ENCODE measurements around the gene PSMC3.

PSMC3 gene

DNA sequence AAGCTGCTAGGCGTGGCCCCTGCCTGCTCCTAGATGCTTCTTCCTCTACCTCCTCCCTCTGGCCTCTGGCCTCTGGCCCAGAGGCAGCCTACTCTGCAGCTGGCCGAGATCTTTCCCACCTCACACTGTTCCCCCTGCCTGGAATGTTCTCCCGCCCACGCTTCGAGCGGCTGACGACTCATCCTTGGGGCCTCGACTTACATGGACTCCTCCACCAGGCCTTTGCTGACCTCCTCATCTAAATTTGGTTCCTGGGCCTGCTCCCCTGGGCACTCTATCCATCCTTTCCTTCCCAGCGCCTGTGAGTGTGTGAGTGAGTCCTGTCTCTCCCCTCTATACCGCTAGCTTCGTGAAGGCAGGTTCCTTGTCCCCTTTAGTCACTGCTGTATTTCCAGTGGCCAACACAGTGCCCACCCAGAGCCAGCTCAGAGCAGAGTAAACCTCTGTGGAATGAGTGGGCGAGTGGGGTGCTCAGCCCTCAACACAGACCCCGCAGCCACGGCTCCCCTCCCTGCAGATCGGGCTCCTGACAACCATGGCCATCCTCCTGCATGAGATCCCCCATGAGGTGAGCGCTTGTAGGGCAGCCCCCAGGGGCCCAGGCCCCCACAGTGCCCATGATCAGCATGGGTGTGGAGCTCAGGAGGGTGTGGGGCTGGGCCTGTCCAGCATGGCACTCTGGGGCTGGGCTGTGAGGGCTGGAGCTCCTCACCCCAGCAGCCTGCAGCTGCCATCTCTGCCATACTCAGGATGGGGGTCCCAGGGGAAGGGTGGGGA is 12.1 kb downstream of the PSMC3 start:
- DNase-seq (ENCODE audit: low read depth): no peak

DNA sequence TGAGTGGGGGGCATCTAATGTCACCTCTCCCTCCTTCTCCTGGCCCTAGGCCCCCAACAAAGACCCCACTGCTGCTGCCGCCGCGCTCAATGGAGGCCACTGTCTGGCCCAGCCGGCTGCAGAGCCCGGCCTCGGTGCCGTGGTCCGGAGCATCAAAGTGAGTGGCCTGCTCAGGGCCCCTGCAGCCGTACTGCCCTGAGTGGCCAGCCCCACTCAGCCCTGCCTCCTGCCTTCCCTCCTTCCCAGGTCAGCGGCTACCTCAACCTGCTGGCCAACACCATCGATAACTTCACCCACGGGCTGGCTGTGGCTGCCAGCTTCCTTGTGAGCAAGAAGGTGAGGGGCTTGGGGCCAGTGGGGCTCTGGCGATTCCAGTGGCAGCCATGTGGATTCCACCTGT is 12.9 kb downstream of the PSMC3 start:
- DNase-seq (ENCODE audit: low read depth): no peak

GRCh38 chr11:47411884-47412746 is 14.1 kb downstream of the PSMC3 start:
- DNase-seq (ENCODE audit: low read depth): peak; percentile 17

DNA sequence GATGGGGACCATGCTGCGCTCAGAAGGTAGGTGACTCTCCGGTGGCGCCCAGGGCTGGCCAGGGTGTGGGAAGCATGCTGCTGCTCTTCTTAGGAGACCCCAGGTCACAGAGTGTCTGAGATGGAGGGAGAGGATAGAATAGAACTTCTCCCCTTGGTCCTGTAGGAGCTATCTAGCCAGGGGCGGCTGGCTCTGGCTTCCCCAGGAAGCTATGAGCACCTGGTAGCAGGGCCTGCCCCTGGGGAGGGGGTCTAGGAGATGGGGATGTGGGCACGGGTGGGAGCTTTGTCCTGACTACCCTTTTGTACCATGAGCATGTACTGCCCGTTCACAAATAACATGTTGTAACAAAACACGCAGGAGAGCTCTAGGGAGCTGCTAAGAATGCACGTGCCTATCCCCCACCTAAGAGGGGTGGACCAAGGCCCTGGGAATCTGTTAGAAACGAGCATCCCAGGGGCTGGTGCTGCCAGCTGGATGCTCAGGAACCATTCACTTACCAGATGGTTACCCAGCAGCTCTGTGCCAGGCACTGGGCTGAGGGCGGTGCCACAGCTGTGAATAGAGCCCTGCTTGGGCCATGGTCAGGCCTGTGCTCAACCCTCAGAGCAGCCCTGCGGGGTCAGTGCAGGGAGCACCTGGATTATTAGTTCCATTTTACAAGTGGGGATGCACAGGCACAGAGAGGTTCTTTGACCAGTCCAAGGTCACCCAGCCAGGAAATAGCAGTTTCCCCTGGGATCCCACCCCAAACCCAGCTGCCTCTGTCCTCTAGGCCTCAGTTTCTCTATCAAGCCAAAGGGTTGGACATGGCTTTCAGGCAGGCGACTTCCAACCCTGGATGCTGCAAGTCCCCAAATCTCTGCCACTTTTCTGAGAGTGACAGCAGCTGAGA is 15.6 kb downstream of the PSMC3 start:
- no peak for DNase-seq (ENCODE audit: low read depth)

DNA sequence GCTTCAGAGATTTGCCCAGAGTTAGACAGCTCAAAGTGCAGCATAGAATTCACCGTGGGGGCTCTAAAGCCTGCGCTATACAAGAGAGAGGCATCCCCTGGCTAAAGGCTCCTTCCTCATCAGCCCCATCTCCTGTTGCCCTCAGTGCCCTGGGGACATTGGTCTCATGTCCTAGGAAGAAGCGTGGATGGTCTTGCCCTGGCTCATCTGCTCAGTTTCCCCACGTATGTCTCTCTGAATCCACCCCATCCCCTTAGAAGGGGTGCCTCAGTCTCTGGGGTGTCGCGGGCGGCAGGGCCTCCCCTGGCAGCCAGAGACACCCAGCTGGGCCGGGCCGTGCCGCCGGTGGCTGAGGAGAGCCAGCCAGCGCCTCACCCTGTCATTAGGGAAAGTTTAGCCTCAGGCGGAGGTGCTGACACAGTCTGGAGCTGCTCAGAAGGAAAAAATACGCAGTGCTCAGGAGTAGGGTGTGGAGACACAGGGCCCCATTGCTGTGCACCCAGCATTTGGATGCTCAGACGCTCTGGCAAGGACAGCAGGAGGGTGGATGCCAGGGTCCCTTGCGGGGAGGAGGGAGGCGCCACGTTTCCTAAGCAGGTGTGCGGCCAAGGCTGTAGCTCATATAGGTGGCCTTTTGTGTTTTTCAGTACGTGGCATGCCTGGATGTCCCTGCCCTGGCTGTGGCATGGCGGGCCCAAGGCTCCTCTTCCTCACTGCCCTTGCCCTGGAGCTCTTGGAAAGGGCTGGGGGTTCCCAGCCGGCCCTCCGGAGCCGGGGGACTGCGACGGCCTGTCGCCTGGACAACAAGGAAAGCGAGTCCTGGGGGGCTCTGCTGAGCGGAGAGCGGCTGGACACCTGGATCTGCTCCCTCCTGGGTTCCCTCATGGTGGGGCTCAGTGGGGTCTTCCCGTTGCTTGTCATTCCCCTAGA is 16.5 kb downstream of the PSMC3 start:
- DNase-seq (ENCODE audit: low read depth): no peak

DNA sequence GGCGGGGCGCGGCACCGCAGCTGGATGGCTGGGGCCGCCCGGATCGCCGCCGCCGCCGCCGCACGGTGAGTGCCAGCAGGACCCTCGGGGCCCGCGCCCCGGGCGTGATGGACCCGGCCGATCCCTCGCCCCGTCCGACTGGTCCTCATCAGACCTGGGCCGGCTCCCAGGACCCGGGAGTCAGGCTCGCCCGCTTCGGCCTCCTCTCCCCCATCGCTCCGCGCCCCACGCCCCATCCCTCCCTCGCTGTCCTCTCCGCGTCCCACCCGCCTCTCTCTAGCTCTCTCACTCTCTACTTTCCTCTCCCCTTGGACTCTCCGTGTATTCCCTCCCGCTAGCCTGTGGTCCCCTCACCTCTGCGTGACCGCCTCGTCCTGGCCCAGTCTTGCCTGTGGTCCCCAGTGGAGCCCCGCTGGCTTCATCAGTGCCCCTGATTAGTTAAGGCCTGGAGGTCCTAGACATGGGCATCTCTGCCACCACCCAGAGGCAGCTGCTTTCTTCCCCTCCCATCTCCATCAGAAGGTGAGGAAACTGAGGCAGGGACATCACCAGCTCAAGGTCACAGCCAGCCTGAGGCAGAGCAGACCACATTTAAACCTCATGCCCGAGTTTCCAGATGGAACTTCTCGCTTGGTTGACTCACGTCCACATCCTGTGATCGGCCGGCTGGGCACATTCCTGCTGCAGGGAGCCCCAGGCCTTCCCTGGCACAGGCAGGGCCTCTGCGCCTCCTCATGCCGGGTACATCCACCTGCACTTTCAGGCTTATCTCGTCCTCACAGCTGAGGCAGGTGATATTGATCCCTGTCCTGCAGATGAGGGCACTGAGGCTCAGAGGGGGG is 17.4 kb downstream of the PSMC3 start:
- no peak for DNase-seq (ENCODE audit: low read depth)

GRCh38 chr11:47407746-47408590 is 18.3 kb downstream of the PSMC3 start, which contains the start of gene SLC39A13:
Gene SLC39A13 (plus strand): TSS chr11:47408590. CDS start chr11:47410095, 1,505 bp downstream.
- DNase-seq (ENCODE audit: low read depth): peak; percentile 85

DNA sequence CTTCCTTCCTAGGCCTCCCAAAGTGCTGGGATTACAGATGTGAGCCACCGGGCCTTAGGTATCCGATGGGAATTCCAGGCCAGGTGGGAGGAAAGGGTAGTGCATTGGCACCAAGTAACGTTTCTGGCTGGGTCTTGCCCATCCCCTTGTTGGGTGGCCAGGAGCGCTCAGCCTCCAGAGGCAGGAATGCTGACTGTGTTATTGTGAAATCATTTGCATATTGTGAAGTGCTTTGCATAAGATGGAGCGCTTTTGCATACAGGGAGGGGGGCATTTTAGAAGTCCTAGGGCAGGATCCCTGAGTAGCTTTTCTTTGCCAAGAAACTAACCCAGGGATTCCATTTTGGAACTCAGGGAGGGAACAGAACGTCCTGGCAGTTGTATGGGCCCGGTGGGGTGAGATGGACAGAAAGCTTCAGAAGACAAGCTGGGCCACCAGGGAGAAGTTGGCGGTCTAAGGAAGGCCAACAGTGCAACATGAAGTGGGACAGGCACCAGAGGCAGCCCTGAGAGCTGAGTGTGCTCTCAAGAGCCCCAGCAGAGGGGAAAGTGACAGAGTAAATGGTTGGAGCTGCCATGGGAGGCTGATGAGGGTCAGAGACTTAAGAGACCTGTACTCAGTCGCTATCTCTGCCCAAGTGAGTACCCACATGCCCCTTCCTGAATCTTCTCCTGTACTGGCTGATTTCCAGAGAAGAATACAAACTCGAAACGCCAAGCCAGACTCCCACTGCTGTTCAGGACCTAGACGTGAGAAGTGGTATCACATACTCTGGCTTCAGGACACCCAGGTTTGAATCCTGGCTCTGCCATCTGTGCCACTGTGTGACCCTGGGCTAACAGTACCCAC is 19.1 kb downstream of the PSMC3 start:
- DNase-seq (ENCODE audit: low read depth): no peak

GRCh38 chr11:47403571-47403970 is 22.7 kb downstream of the PSMC3 start:
- DNase-seq (ENCODE audit: low read depth): no peak

DNA sequence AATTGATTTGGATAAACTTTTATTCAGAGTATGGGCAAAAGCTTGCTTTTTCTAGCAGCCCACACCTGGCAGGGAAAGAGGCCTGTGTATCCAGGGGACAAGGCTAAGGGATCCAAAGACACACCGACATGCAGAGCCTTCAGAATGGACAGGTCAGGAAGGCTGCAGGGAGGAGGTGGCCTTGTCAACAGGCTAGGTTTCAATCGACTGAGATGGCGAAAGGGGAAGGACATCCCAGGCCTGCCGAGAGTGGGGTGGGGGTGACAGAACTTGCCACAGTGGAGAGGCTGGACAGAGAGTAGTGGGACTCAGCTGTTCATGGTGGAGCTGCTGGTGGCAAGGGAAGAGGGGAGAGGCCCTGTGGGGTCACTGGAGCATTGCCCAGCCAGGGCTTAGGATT is 23.1 kb downstream of the PSMC3 start:
- DNase-seq (ENCODE audit: low read depth): no peak

DNA sequence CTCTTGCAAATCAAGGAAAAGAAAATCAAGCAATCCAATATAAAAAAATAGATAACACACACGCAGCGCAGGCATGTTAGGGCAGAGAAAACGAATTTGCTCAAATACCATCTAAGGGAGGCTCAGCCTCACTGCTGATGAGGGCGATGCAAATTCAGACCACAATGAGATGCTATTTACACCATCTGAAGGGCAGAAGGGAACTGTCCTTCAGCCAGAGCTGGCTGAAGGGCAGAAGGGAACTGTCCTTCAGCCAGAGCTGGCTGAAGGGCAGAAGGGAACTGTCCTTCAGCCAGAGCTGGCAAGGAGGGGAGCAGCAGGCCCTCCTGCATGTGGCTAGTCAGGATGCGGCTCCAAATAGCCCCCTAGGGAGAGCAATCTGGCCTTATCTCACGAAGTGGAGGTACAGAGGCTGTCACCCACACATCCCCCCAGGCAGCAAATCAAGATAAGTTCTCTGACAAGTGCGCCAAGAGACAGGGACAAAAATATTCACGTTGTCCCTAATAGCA is 25.4 kb downstream of the PSMC3 start:
- DNase-seq (ENCODE audit: low read depth): no peak

DNA sequence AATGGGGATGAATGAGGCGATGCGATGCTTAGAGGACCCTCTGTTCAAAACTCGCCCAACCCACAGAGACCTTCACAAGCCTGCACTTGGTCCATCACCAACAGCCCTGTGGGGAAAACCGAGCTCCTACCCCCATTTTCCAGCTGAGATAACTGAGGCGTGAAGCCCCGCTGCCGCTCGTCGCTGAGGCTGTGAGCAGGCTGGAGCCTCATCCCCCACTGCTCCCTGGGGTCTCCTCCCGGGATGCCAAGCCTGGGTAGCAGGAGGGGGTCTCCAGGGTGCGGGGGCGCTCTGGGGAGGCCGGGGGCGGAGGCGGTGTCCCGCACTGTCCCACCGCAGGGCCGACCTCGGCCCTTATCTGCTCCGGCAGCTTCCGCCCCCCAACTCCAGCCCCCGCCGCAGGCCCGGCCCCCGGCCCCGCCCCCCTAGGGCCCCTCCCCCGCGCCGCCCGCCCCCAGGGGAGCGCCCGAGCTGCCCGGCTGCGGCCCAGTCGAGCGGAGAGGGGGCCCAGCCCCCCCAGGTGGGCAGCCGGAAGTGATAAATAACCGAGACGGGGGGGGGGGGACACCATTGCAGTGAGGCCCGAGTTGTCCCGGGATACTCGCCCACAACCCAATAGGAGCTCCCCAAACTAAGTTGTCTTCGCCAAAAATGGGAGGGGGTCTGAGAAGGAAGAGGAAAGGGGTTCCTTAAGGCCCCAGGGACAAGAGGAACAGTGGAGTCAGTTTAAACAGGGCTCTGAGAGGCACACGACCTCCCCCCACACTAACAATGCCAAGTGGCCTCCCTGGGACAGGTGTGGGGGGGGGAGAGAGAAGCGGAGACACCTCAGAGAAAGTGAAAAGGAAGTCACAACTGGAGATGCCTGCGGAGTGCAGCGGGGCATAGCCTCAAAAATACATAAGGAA is 26.1 kb downstream of the PSMC3 start:
- DNase-seq (ENCODE audit: low read depth): peak; percentile 26

- DNase-seq (ENCODE audit: low read depth): no peak
These were observed 27.7 kb downstream of the PSMC3 start for GRCh38 chr11:47398551-47398950.

- DNase-seq (ENCODE audit: low read depth): no peak
These were observed 28.2 kb downstream of the PSMC3 start for GRCh38 chr11:47398011-47398410.

- DNase-seq (ENCODE audit: low read depth): no peak
These were observed 30.3 kb downstream of the PSMC3 start for GRCh38 chr11:47396049-47396320.

GRCh38 chr11:47395223-47396048 is 30.8 kb downstream of the PSMC3 start:
- no peak for DNase-seq (ENCODE audit: low read depth)

Measured in T-helper 22 cell (primary cell).